LNCaP clone FGC (cell line): ENCODE data around the gene REEP6.

Experiments
- DNase-seq: peaks from one replicate; pipeline ENCODE4 v3.0.0-alpha.2; 2011; ENCODE audit warnings: low read depth
- H3K4me3 ChIP-seq: 2 replicates; pipeline ENCODE4 v1.5.1; 2011; ENCODE audit warnings: mild to moderate bottlenecking, low read depth, low read length, control low read depth
- CTCF ChIP-seq: IDR thresholded peaks from 2 replicates; pipeline ENCODE4 v1.5.1; 2012; ENCODE audit warnings: mild to moderate bottlenecking; ENCODE audit not compliant: control insufficient read depth, insufficient read depth; ENCODE audit errors: extremely low read depth

REEP6 gene

DNA sequence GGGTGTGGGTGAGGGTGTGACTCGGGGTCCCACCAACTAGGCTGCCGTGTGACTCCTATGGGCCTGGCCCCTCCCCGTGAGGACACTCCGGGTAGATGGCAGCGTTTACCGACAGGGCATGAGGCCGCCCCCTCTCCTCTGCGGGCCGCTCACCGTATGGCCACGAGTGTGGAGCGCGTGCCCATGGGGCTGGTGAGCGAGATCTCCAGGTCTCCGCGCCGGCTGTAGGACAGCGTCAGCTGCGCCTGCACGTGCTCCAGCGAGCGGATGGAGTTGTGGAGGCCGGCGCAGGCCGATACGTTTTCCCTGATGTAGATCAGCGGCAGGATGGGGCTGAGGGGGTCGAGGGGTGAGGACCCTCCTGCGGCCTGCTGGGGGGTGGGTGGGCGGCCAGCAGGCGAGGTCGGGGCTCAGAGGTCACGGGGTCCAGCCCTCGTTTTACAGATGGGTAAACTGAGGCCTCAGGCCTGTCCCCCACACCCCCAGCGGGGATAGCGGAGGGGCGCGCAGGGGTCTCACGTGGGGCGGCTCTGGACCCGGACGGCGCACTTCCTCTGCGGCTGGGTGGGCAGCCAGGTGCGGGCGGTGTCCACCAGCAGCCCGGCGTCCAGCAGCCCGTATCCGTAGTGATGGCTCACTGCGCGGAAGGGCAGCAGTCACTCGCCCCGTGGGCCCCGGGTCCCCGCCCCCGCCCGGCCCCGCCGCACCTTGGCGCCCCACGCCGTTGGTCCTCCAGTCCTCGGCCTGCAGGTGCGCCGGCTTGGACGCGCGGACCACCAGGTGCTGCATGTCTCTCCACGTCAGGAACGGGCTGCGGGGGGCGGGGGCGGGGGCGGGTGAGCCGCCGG is 7.6 kb upstream of the REEP6 start:
- TF ChIP-seq CTCF = no peak
- no peak overlapping the region for H3K4me3 ChIP-seq
- DNase-seq = no peak

- DNase-seq = no peak
- TF ChIP-seq CTCF = no peak
- no peak overlapping the region for H3K4me3 ChIP-seq
Measured at GRCh38 chr19:1483979-1484428, 7.0 kb upstream of the REEP6 start.

DNA sequence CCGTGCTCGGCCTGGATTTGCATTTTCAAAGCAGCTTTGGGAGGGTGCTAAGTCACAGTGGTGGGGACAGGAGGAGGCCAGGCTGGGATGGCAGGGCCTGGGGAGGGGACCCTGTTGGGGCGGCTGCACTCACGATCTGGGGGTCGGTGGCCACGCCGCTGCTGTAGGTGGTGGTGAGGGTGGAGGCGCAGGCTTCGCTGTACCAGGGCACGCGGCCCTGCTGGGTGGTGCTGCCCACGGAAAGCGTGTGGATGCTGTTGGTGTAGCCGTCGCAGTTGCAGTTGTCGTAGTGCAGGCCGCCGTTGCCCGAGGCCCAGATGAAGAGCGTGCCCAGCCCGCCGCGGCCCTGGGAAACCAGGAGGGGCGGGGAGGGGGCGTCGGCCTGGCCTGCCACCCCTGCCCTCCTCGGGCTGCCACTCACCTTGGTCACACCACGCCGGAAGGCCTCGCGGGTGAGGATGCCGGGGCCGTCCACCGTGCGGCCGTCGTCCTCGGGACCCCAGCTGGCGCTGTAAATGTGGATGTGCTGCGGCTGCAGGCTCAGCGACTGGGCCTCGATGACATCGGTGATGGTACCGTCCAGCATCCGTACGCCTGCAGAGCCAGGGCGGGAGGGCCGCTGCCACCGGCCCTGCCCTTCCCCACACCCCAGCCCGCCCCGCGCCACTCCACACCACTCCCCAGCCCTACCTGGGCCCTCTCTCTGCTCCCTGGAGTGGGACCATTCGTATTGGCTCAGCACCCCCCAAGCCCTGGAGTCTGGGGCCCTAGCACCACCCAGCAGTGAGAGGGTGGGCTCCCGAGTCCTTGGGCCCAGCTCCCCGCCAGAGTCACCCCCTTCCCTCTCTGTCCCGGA is 4.0 kb upstream of the REEP6 start:
- DNase-seq = no peak
- TF ChIP-seq CTCF = no peak
- H3K4me3 ChIP-seq = no peak overlapping the region

- no peak overlapping the region for H3K4me3 ChIP-seq
- TF ChIP-seq CTCF = no peak
- DNase-seq = no peak
Measured at GRCh38 chr19:1487576-1488281, 3.3 kb upstream of the REEP6 start.

- no peak for TF ChIP-seq CTCF
- no peak overlapping the region for H3K4me3 ChIP-seq
- DNase-seq = no peak
Measured at GRCh38 chr19:1488282-1488601, 2.7 kb upstream of the REEP6 start.

GRCh38 chr19:1489463-1490310 is 1.3 kb upstream of the REEP6 start:
- H3K4me3 ChIP-seq = peak overlapping the region; percentile 69
- no peak for DNase-seq
- TF ChIP-seq CTCF = no peak
